Right cardiac atrium (tissue), 5 donors: ENCODE results near the gene CLEC16A. TPM values are rescaled to one million over a fixed set of nuclear protein-coding genes. Genes with fewer than 3 reads are reported as not detected.

Experiments used
- ATAC-seq, 2 donors: fragments of 200-7000 bp; cut with Tn5 transposase; one replicate each; pipeline versions ENCODE4 v1.8.0 to v1.9.1; 2020; ENCODE audit warnings: moderate library complexity in 2 of 2, mild to moderate bottlenecking in 1 of 2
- DNase-seq, 3 donors: peaks; one replicate each; pipeline ENCODE4 v3.0.0-alpha.2; 2020
- H3K27ac ChIP-seq: one replicate; pipeline ENCODE4 v1.5.1; 2013; ENCODE audit warnings: mild to moderate bottlenecking, low read length, control low read depth, moderate library complexity
- H3K27me3 ChIP-seq: one replicate; pipeline ENCODE4 v1.6.1; 2013; ENCODE audit not compliant: control insufficient read depth, insufficient read depth
- H3K4me1 ChIP-seq: one replicate; pipeline ENCODE4 v1.6.1; 2013; ENCODE audit warnings: low read length; ENCODE audit not compliant: control insufficient read depth, insufficient read depth
- H3K4me3 ChIP-seq: one replicate; pipeline ENCODE4 v1.5.1; 2013; ENCODE audit warnings: low read length, control low read depth
- H3K9me3 ChIP-seq: one replicate; pipeline ENCODE4 v1.6.1; 2013; ENCODE audit warnings: low read length; ENCODE audit not compliant: control insufficient read depth
- WGBS: extraction: QIAGEN DNeasy Blood & Tissue Kit; methylation state at CpG from one replicate; pipeline ENCODE4 v1.1.7; 2013; 5-methylcytosine and 5-hydroxymethylcytosine counted together
- intact Hi-C, 4 donors: fragments of 100-400 bp; cut with DNase I; formaldehyde crosslinking; loops; one replicate each; pipeline versions ENCODE4 v1.11.0 to v1.14.0; 2022 to 2023
- polyA plus RNA-seq: library from polyadenylated mRNA; stranded (reverse); fragments of 200-250 nt; gene quantifications from one replicate; pipeline ENCODE4 v1.2.3, GENCODE V29; 2013
- total RNA-seq, 4 donors: library from RNA; stranded (reverse); fragmentation: NEBNext Ultra II Directional; extraction: Animal tissue kit (Norgen Biotek cat#: 25700); gene quantifications; one replicate each; pipeline ENCODE4 v1.2.1, GENCODE V29; 2021
- donor health status: healthy with polysubstance abuse.
- donor health status: DM: no; HTN: yes; CAD: no.
- donor health status: DM: no; HTN: no; CAD: no.
- donor health status: DM: no; HTN: yes; CAD: no; lungs with severe emphysema.
- donor health status: DM: yes; HTN: yes; CAD: no.

CLEC16A gene
- total and polyA plus RNA-seq, 5 donors: 14.9 to 31.5 (median 29.2) TPM

- Histone ChIP-seq H3K27ac (no peak overlapping the region), H3K27me3 (no peaks in the 10 kb centered on the region), H3K4me1 (peaks cover 10% of the 10 kb centered on the region), H3K4me3 (no peak overlapping the region), H3K9me3 (no peaks in the 10 kb centered on the region)
- ATAC-seq: no peak
- DNase-seq: no peak
- intact Hi-C loops: loop anchor here in 1 of 4 donors (10.0 kb wide), 1 partner anchor 64 kb away; no protein-coding TSS in a partner anchor
- WGBS: 68% methylated on average over 7 of the region's 7 CpGs
Measured at GRCh38 chr16:11020792-11021551, 76.6 kb downstream of the CLEC16A start.

GRCh38 chr16:11022002-11022401, 77.6 kb downstream of the CLEC16A start:
- Histone ChIP-seq H3K4me3 (no peak overlapping the region), H3K27ac (no peak overlapping the region), H3K27me3 (no peaks in the 10 kb centered on the region), H3K9me3 (no peaks in the 10 kb centered on the region), H3K4me1 (peaks cover 10% of the 10 kb centered on the region)
- DNase-seq (no peak), ATAC-seq (no peak)
- intact Hi-C loops: loop anchor here in 1 of 4 donors (10.0 kb wide), 1 partner anchor 63 kb away; no protein-coding TSS in a partner anchor
- 95% methylated on average over 3 of the region's 3 CpGs for WGBS

- Histone ChIP-seq H3K27ac (no peak overlapping the region), H3K4me3 (no peak overlapping the region), H3K27me3 (no peaks in the 10 kb centered on the region), H3K9me3 (no peaks in the 10 kb centered on the region), H3K4me1 (peaks cover 6% of the 10 kb centered on the region)
- WGBS: 93% methylated on average over 3 of the region's 3 CpGs
- intact Hi-C loops: loop anchor here in 1 of 4 donors (10.0 kb wide), 1 partner anchor 61 kb away; no protein-coding TSS in a partner anchor
- ATAC-seq (no peak), DNase-seq (no peak)
Measured at GRCh38 chr16:11023262-11024039, 79.1 kb downstream of the CLEC16A start.

- H3K4me1 ChIP-seq: peaks cover 6% of the 10 kb centered on the region
- no peak overlapping the region for H3K27ac ChIP-seq
- ATAC-seq (peak in 1 of 2 donors; percentile 11), DNase-seq (no peak)
- WGBS: 95% methylated on average over 9 of the region's 9 CpGs
- H3K4me3 ChIP-seq: no peak overlapping the region
- no peaks in the 10 kb centered on the region for H3K27me3 ChIP-seq
- intact Hi-C loops: loop anchor here in 1 of 4 donors (10.0 kb wide), 1 partner anchor 60 kb away; no protein-coding TSS in a partner anchor
- H3K9me3 ChIP-seq: no peaks in the 10 kb centered on the region
Measured at GRCh38 chr16:11024333-11025053, 80.1 kb downstream of the CLEC16A start.

- no peak overlapping the region for H3K4me3 ChIP-seq
- DNase-seq: no peak
- intact Hi-C loops: loop anchor here in 1 of 4 donors (10.0 kb wide), 1 partner anchor 60 kb away; no protein-coding TSS in a partner anchor
- H3K27ac ChIP-seq: no peak overlapping the region
- no peaks in the 10 kb centered on the region for H3K27me3 ChIP-seq
- H3K4me1 ChIP-seq: peaks cover 6% of the 10 kb centered on the region
- H3K9me3 ChIP-seq: no peaks in the 10 kb centered on the region
- no peak for ATAC-seq
- WGBS: 79% methylated on average over 3 of the region's 3 CpGs
Measured at GRCh38 chr16:11025120-11025531, 80.8 kb downstream of the CLEC16A start.

GRCh38 chr16:11029948-11030347, 85.6 kb downstream of the CLEC16A start:
- ATAC-seq: no peak
- no peaks in the 10 kb centered on the region for H3K27me3 ChIP-seq
- intact Hi-C loops: loop anchor here in 1 of 4 donors (10.0 kb wide), 1 partner anchor 55 kb away; no protein-coding TSS in a partner anchor

GRCh38 chr16:11030990-11031510, 86.7 kb downstream of the CLEC16A start:
- Histone ChIP-seq H3K4me3 (no peak overlapping the region), H3K27me3 (no peaks in the 10 kb centered on the region), H3K9me3 (no peaks in the 10 kb centered on the region), H3K4me1 (peaks cover 11% of the 10 kb centered on the region), H3K27ac (no peak overlapping the region)
- intact Hi-C loops: no loop called here
- DNase-seq: peak in 2 of 3 donors; percentile 68 to 71
- peak; percentile 51 to 66 for ATAC-seq
- 93% methylated on average over 7 of the region's 7 CpGs for whole genome bisulfite sequencing

More at GRCh38 chr16:11029948-11030347, 85.6 kb downstream of the CLEC16A start:
- no peak for DNase-seq
- Histone ChIP-seq H3K4me1 (peaks cover 11% of the 10 kb centered on the region), H3K27ac (no peak overlapping the region), H3K4me3 (no peak overlapping the region), H3K9me3 (no peaks in the 10 kb centered on the region)

GRCh38 chr16:11032000-11032921, 87.9 kb downstream of the CLEC16A start:
- WGBS: 72% methylated on average over 16 of the region's 16 CpGs
- intact Hi-C loops: no loop called here

GRCh38 chr16:11032922-11033291, 88.5 kb downstream of the CLEC16A start:
- Histone ChIP-seq H3K27me3 (no peaks in the 10 kb centered on the region), H3K4me1 (peaks cover 13% of the 10 kb centered on the region), H3K9me3 (no peaks in the 10 kb centered on the region), H3K4me3 (no peak overlapping the region), H3K27ac (peak overlapping the region; percentile 90)
- peak; percentile 83 to 86 for ATAC-seq
- peak in 2 of 3 donors; percentile 35 to 61 for DNase-seq
- intact Hi-C loops: no loop called here
- 37% methylated on average over 7 of the region's 7 CpGs for WGBS

More at GRCh38 chr16:11032000-11032921, 87.9 kb downstream of the CLEC16A start:
- H3K27me3 ChIP-seq: no peaks in the 10 kb centered on the region
- peaks cover 13% of the 10 kb centered on the region for H3K4me1 ChIP-seq
- no peak overlapping the region for H3K4me3 ChIP-seq
- H3K9me3 ChIP-seq: no peaks in the 10 kb centered on the region
- ATAC-seq (peak; percentile 26 to 42), DNase-seq (peak in 2 of 3 donors; percentile 30 to 58)
- peak overlapping the region; percentile 90 for H3K27ac ChIP-seq
